ENCODE measurements around the gene KAT14.
"Not testable (repeated sequence)": the region's sequence is repeated elsewhere in the genome, so short reads cannot be mapped to it uniquely, and the experiment has no call there.

Gene KAT14

GRCh38 chr20:18093388-18093787 lies 44.3 kb upstream of the KAT14 start:
- Histone ChIP-seq H3K9ac (ENCODE audit: low read length) (no peak overlapping the region), H3K9me2 (replicated peaks; ENCODE audit: insufficient read depth, low read length) (no peaks in the 10 kb centered on the region), H3K79me2 (ENCODE audit: insufficient read depth, low read length) (no peaks in the 10 kb centered on the region), H3K9me3 (ENCODE audit: insufficient read depth, low read length) (no peaks in the 10 kb centered on the region), H3K4me2 (ENCODE audit: low read depth, low read length, poor library complexity, severe bottlenecking) (no peak overlapping the region), H4K20me1 (ENCODE audit: low read depth, low read length) (no peaks in the 10 kb centered on the region), H3K36me3 (ENCODE audit: low read length) (no peaks in the 10 kb centered on the region), H3F3A (ENCODE audit: insufficient read depth) (no peaks in the 10 kb centered on the region), H3K27ac (ENCODE audit: low read depth, low read length) (no peak overlapping the region), H2AFZ (ENCODE audit: low read depth, low read length, severe bottlenecking) (no peak overlapping the region), H3K4me3 (ENCODE audit: insufficient read depth, low read length, poor library complexity, severe bottlenecking) (no peak overlapping the region), H3K27me3 (ENCODE audit: low read length) (no peaks in the 10 kb centered on the region)
- TF ChIP-seq CTCF (IDR thresholded peaks at IDR 0.05; ENCODE audit: insufficient read depth, low read length, poor library complexity, severe bottlenecking): no peak
- no peak for TF ChIP-seq EZH2phosphoT487 (conservative IDR thresholded peaks at IDR 0.05; ENCODE audit: low read length)

- no peak overlapping the region for H3K4me3 ChIP-seq (ENCODE audit: insufficient read depth, low read length, poor library complexity, severe bottlenecking)
- H3K9me3 ChIP-seq (ENCODE audit: insufficient read depth, low read length): no peaks in the 10 kb centered on the region
- no peaks in the 10 kb centered on the region for H4K20me1 ChIP-seq (ENCODE audit: low read depth, low read length)
- H3K27ac ChIP-seq (ENCODE audit: low read depth, low read length): no peak overlapping the region
- no peak overlapping the region for H3K9ac ChIP-seq (ENCODE audit: low read length)
- no peak overlapping the region for H2AFZ ChIP-seq (ENCODE audit: low read depth, low read length, severe bottlenecking)
- no peaks in the 10 kb centered on the region for H3K36me3 ChIP-seq (ENCODE audit: low read length)
- no peaks in the 10 kb centered on the region for H3K79me2 ChIP-seq (ENCODE audit: insufficient read depth, low read length)
- H3K9me2 ChIP-seq (replicated peaks; ENCODE audit: insufficient read depth, low read length): no peaks in the 10 kb centered on the region
- no peaks in the 10 kb centered on the region for H3F3A ChIP-seq (ENCODE audit: insufficient read depth)
- no peak for TF ChIP-seq EZH2phosphoT487 (conservative IDR thresholded peaks at IDR 0.05; ENCODE audit: low read length)
- TF ChIP-seq CTCF (IDR thresholded peaks at IDR 0.05; ENCODE audit: insufficient read depth, low read length, poor library complexity, severe bottlenecking): no peak
- no peak overlapping the region for H3K4me2 ChIP-seq (ENCODE audit: low read depth, low read length, poor library complexity, severe bottlenecking)
- H3K27me3 ChIP-seq (ENCODE audit: low read length): no peaks in the 10 kb centered on the region
These were observed 43.5 kb upstream of the KAT14 start for GRCh38 chr20:18094191-18094590.

GRCh38 chr20:18100569-18100968 lies 37.1 kb upstream of the KAT14 start:
- not testable (repeated sequence) for H3K9me2 ChIP-seq (replicated peaks; ENCODE audit: insufficient read depth, low read length); H3K27ac ChIP-seq (ENCODE audit: low read depth, low read length); H3K36me3 ChIP-seq (ENCODE audit: low read length); H4K20me1 ChIP-seq (ENCODE audit: low read depth, low read length); H3K79me2 ChIP-seq (ENCODE audit: insufficient read depth, low read length); H3K4me3 ChIP-seq (ENCODE audit: insufficient read depth, low read length, poor library complexity, severe bottlenecking); H3K4me2 ChIP-seq (ENCODE audit: low read depth, low read length, poor library complexity, severe bottlenecking); H3K9ac ChIP-seq (ENCODE audit: low read length); H3F3A ChIP-seq (ENCODE audit: insufficient read depth); H2AFZ ChIP-seq (ENCODE audit: low read depth, low read length, severe bottlenecking); H3K9me3 ChIP-seq (ENCODE audit: insufficient read depth, low read length); H3K27me3 ChIP-seq (ENCODE audit: low read length)

- TF ChIP-seq CTCF (IDR thresholded peaks at IDR 0.05; ENCODE audit: insufficient read depth, low read length, poor library complexity, severe bottlenecking): no peak
- no peak for TF ChIP-seq EZH2phosphoT487 (conservative IDR thresholded peaks at IDR 0.05; ENCODE audit: low read length)
- H3K9me3 ChIP-seq (ENCODE audit: insufficient read depth, low read length): no peaks in the 10 kb centered on the region
- H2AFZ ChIP-seq (ENCODE audit: low read depth, low read length, severe bottlenecking): no peak overlapping the region
- H3K27ac ChIP-seq (ENCODE audit: low read depth, low read length): no peak overlapping the region
- H3K36me3 ChIP-seq (ENCODE audit: low read length): no peaks in the 10 kb centered on the region
- H4K20me1 ChIP-seq (ENCODE audit: low read depth, low read length): no peaks in the 10 kb centered on the region
- no peaks in the 10 kb centered on the region for H3K27me3 ChIP-seq (ENCODE audit: low read length)
- no peak overlapping the region for H3K4me2 ChIP-seq (ENCODE audit: low read depth, low read length, poor library complexity, severe bottlenecking)
- H3K9me2 ChIP-seq (replicated peaks; ENCODE audit: insufficient read depth, low read length): no peaks in the 10 kb centered on the region
- H3K9ac ChIP-seq (ENCODE audit: low read length): no peak overlapping the region
- no peaks in the 10 kb centered on the region for H3K79me2 ChIP-seq (ENCODE audit: insufficient read depth, low read length)
- H3K4me3 ChIP-seq (ENCODE audit: insufficient read depth, low read length, poor library complexity, severe bottlenecking): no peak overlapping the region
- H3F3A ChIP-seq (ENCODE audit: insufficient read depth): no peaks in the 10 kb centered on the region
These were observed 36.4 kb upstream of the KAT14 start for GRCh38 chr20:18101125-18101810.
